Measurements from ENCODE around the gene VDAC2. TPM values are rescaled to one million over a fixed set of nuclear protein-coding genes. Genes with fewer than 3 reads are reported as not detected.

The VDAC2 gene
- total RNA-seq, 6 experiments from 2014 or later: 48.3 to 92.7 (median 70.2) TPM

DNA sequence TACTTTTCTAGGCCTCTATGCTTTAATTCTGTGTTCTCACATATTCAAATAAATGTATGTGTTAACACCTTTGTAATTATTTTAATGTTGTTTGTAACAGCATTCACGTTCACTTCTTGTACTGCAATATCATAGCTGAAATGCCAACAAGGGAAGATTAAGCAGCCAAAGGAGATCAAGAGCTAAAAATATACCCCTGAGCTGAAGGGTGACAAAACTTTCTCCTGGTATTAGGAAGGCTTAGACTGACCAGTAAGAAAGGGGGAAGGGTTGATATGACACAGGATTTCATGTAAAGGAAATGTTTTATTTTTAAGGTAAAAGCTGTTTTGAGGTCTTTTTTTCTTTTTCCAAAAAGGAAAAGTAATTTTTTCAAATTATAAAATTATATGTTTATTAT, 40.4 kb upstream of the VDAC2 start:
- Histone ChIP-seq H3K36me3 (peaks cover 0 to 6% (median 2%) of the 10 kb centered on the region in 4 donors), H3K9me3 (no peaks in the 10 kb centered on the region), H3K4me1 (peaks cover 0 to 2% (median 0%) of the 10 kb centered on the region in 4 donors), H3K4me3 (no peak overlapping the region), H3K27ac (no peak overlapping the region), H3K27me3 (no peaks in the 10 kb centered on the region)
- no peak for TF ChIP-seq POLR2A (IDR thresholded peaks at IDR 0.05)
- TF ChIP-seq, protein P1, sequence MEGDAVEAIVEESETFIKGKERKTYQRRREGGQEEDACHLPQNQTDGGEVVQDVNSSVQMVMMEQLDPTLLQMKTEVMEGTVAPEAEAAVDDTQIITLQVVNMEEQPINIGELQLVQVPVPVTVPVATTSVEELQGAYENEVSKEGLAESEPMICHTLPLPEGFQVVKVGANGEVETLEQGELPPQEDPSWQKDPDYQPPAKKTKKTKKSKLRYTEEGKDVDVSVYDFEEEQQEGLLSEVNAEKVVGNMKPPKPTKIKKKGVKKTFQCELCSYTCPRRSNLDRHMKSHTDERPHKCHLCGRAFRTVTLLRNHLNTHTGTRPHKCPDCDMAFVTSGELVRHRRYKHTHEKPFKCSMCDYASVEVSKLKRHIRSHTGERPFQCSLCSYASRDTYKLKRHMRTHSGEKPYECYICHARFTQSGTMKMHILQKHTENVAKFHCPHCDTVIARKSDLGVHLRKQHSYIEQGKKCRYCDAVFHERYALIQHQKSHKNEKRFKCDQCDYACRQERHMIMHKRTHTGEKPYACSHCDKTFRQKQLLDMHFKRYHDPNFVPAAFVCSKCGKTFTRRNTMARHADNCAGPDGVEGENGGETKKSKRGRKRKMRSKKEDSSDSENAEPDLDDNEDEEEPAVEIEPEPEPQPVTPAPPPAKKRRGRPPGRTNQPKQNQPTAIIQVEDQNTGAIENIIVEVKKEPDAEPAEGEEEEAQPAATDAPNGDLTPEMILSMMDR (IDR thresholded peaks at IDR 0.05): no peak
- 83% methylated on average over 1 of the region's 1 CpG for WGBS (ENCODE audit: insufficient coverage, low coverage, low lambda C conversion rate, missing lambda C conversion rate)
- ATAC-seq: no peak
- no peak for DNase-seq
- intact Hi-C loops (cut with DNase I): no loop called here

DNA sequence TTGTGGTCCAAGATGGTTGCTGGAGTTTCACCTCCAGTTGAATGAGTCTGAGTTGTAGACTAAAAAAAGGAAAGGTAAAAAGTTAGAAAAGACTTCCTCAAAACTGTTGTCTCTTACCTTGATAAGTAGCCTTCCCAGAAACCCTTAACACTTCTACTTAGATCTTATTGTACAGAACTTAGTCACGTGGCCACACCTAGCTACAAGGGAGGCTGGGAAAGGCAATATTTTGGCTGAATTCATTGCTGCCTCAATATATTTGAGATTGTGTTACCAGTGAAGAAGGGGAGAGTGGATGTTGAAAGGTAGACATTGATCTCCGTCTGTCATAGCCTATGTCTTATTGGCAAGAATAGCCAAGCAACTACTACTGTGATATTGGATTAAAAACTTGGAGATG, 35.5 kb upstream of the VDAC2 start:
- Histone ChIP-seq H3K27ac (no peak overlapping the region), H3K27me3 (no peaks in the 10 kb centered on the region), H3K36me3 (no peaks in the 10 kb centered on the region), H3K9me3 (no peaks in the 10 kb centered on the region), H3K4me1 (no peaks in the 10 kb centered on the region), H3K4me3 (no peak overlapping the region)
- WGBS (ENCODE audit: insufficient coverage, low coverage, low lambda C conversion rate, missing lambda C conversion rate): 94% methylated on average over 2 of the region's 2 CpGs
- ATAC-seq (no peak), DNase-seq (no peak)
- TF ChIP-seq, protein P1 (IDR thresholded peaks at IDR 0.05): no peak
- TF ChIP-seq POLR2A (IDR thresholded peaks at IDR 0.05): no peak
- intact Hi-C loops (cut with DNase I): no loop called here

DNA sequence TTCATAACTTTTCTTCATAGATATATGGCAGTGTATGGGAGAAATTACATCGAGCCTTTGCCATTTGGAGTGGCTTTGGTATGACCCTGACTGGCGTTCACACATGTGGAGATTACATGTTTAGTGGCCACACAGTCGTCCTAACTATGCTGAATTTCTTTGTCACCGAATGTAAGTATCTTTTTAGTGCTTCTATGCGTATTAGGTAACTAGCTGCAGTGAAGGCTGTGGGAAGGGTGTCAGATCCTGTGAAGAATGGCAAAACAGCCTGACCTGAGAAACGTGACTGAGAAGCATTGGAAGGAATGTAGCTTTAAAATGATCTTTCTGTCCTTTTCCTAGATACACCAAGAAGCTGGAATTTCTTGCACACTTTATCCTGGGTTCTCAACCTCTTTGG, 34.5 kb upstream of the VDAC2 start:
- no peak for DNase-seq
- no peaks in the 10 kb centered on the region for H3K27me3 ChIP-seq
- no peaks in the 10 kb centered on the region for H3K4me1 ChIP-seq
- no peaks in the 10 kb centered on the region for H3K9me3 ChIP-seq
- no peak overlapping the region for H3K27ac ChIP-seq
- TF ChIP-seq POLR2A (IDR thresholded peaks at IDR 0.05): no peak
- TF ChIP-seq, protein P1 (IDR thresholded peaks at IDR 0.05): no peak
- H3K4me3 ChIP-seq: no peak overlapping the region
- ATAC-seq: no peak
- no peaks in the 10 kb centered on the region for H3K36me3 ChIP-seq
- WGBS (ENCODE audit: insufficient coverage, low coverage, low lambda C conversion rate, missing lambda C conversion rate): 76% methylated on average over 5 of the region's 6 CpGs
- intact Hi-C loops (cut with DNase I): no loop called here

DNA sequence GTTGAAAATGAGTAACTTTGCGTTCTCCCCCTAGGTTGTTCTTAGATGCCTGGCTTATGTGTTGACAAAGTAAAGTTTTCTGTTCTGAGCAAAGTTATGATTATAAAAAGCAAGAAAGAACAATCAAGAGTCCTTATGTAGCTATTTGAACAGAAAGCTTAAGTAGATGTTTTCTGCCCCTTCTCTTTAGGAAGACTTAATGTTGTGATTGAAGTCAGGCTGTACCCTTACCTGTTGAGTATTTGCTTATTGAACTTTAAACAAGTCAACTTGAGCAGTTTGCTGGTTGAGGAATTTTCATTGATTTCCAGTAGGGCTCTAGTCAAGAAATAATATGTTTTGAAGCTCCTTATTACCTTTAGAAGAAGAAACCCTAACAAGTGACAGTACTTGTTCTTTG, 33.9 kb upstream of the VDAC2 start:
- Histone ChIP-seq H3K27me3 (no peaks in the 10 kb centered on the region), H3K4me3 (no peak overlapping the region), H3K4me1 (no peaks in the 10 kb centered on the region), H3K9me3 (no peaks in the 10 kb centered on the region), H3K36me3 (no peaks in the 10 kb centered on the region), H3K27ac (no peak overlapping the region)
- TF ChIP-seq POLR2A (IDR thresholded peaks at IDR 0.05): no peak
- TF ChIP-seq, protein P1 (IDR thresholded peaks at IDR 0.05): no peak
- intact Hi-C loops (cut with DNase I): no loop called here
- no peak for DNase-seq
- no peak for ATAC-seq
- WGBS (ENCODE audit: insufficient coverage, low coverage, low lambda C conversion rate, missing lambda C conversion rate): 100% methylated on average over 1 of the region's 1 CpG

DNA sequence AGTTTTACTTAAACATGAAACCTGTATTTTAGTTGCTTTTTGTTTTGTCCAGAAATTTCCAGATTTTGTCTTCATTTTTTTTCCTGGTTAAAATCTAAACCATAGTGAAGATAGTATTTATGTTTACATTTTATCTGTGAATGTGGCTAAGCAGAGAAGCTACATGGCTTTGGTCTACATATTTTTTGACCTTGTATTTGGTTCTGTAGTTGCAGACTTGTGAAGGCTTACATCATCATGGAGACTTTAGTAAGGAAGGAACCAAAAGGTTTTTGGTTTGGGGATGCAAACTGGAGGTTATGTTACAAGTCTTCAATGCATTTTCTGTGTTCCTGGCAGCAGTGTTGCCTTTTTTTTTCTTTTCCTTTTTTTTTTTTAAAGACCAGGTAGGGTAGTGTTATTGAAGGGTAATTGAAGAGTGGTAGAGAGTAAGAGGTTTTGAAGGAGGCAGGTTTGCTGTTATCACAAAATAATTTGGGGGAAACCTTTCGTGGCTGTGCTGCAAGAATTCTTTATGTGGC, 30.9 kb upstream of the VDAC2 start:
- DNase-seq (no peak), ATAC-seq (no peak)
- no peaks in the 10 kb centered on the region for H3K36me3 ChIP-seq
- no peak overlapping the region for H3K4me3 ChIP-seq
- intact Hi-C loops (cut with DNase I): loop anchor here in 1 of 2 donors (10.0 kb wide), 1 partner anchor 55 kb away; the partner anchor contains the start of gene COMTD1
- H3K4me1 ChIP-seq: no peaks in the 10 kb centered on the region
- H3K9me3 ChIP-seq: no peaks in the 10 kb centered on the region
- no peaks in the 10 kb centered on the region for H3K27me3 ChIP-seq
- TF ChIP-seq POLR2A (IDR thresholded peaks at IDR 0.05): no peak
- TF ChIP-seq, protein P1 (IDR thresholded peaks at IDR 0.05): no peak
- no peak overlapping the region for H3K27ac ChIP-seq
- 90% methylated on average over 1 of the region's 1 CpG for WGBS (ENCODE audit: insufficient coverage, low coverage, low lambda C conversion rate, missing lambda C conversion rate)
